Stimulated activated CD4-positive, alpha-beta T cell treated with anti-CD3 and anti-CD28 coated beads, TNF-alpha, amount 100 ng/mL, for 24 hours (primary cell): ENCODE data around the gene CEP85.
"Not testable (repeated sequence)": the region's sequence is repeated elsewhere in the genome, so short reads cannot be mapped to it uniquely, and the experiment has no call there.

ENCODE experiments used
- DNase-seq, 3 experiments: peaks; one replicate each; pipeline ENCODE4 v3.0.0-alpha.2; 2020; ENCODE audit warnings: low read depth in 3 of 3

The CEP85 gene

DNA sequence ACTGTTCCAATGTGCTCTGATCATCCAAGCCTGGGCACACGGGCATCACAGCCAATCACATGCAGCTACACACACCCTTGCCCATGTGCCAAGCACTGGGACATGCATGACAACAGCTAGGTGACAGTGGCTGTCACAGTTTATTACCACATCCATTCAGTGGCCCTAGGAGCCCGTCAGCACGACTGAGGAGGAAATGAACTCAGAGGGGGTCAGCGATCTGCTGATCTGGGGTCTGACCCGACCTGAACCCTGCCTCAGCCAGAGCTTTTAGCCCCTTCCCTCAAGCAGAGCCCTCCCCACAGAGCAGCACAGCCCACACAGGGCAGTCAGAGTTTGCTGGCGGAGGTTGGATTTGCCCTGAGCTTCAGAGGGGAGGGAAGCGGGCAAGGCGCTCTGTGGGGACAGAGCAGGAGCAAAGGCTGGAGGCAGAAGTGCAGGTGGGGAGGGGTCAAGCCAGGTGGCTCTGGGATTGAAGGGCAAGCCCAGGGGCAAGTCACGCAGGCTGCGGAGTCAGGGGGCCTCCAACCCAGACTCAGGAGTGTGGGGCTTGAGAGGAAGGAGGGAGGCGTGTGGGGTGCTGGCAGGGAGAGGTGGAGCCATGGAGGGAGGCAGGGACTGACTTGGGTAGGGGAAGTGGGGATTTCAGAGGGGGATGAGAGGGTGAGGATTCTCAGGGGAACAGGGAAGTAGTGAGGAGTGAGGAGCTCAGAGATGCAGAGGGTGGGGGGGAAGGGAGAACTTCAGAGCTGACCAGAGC is 56.3 kb downstream of the CEP85 start:
- no peak for DNase-seq

DNA sequence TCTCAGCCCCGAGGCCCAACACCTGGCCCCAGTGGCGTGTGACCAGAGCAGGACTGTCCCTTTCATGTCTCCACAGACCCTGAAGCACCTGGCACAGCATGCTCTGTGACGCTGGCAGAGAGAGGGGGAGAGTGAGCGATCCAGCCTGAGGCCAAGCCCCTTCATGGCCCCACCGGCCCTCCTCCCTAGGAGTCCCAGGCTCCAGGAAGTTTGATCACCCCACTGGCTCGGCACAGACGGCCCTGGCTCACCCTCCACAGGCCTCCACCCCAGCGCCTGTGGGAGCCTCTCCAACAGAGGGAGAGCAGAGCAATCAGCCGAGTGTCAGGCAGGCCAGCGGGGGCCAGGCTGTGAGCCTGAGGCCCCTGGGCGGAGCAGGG is 56.9 kb downstream of the CEP85 start:
- DNase-seq, result no peak

DNA sequence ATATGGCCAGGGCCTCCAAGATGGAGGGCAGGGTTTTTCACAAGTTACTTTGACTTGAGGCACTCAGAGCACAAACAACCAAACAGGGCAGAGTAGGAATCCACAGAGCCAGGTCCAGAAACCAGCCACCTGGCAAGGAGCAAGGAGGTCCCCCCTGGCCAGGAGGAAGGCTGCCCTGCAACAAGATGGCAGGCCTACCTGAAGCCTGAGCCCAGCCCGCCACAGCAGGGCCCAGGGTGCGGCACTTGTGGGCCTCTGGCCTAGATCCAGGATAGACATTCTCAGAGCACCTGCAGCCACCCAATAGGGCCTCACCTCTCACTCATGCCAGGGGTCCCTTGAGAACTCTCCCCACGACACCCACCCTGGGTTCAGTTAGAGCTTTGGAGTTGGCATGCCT is 57.4 kb downstream of the CEP85 start:
- no peak for DNase-seq

- DNase-seq, result no peak
Observed at GRCh38 chr1:26291939-26292338, 57.9 kb downstream of the CEP85 start.

- DNase-seq, result not testable (repeated sequence)
Observed at GRCh38 chr1:26292735-26293134, 58.7 kb downstream of the CEP85 start.

DNA sequence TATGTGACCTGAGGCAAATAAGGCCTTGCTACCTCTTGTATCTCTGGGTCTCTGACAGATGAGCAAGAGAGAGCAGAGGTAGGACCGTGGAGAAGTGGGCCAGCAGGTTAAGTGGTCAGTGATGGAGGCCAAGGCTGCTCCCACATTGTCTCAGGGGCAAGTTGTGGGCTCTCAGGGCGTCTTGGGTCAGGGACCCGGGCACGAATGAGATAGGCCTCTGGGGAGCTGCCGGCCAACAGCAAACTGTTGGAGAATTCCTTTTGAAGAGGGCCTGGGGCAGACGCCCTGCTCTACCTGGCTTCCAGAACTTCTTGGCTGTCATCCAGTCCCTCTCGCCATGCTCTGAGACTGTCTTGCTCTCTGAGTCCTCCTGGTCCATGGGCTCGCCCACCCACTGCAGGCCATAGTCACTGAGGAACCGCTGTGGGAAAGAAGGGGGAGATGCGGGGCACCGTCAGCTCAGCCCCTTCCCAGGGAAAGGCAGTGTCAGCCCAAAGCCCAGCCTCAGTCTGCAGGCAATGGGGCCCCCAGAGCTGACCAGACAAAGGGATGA is 60.0 kb downstream of the CEP85 start:
- no peak for DNase-seq

- no peak for DNase-seq
Observed at GRCh38 chr1:26295194-26296138, 61.5 kb downstream of the CEP85 start.

GRCh38 chr1:26296340-26297056 is 62.5 kb downstream of the CEP85 start:
- no peak for DNase-seq

DNA sequence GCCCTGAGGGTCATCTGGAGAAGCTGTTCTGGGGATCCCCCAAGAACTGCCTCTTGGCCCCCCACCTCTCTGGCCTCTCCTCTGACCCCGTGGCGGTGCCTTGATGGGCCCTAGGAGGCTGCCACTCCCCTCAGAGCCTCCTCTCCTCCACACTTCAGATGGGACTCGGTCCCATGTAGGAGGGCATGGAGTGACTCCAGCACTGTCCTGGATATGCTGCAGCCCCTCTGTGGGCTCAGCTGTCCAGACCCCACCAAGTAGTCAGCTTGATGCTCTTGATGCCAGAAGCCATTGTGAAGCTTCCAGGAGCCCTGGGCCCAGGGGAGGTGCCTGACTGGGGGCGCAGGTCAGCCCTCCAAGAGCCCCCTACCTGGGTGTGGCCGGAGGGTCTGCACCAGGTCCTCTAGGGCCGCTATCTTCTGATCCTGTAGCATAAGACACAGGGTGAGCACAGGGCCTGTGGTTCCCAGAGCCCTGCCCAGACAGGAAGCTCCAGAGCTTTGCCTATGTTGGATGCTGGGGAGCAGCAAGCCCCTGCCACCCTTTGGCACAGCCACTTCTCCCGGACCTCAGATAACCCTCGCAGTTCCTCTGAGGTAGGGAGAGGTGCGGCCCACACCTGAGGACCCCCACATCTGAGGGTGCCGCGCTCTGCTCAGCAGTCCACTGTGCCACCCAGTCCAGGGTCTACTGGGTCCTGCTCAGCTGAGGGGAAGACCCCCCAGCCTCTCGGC is 63.2 kb downstream of the CEP85 start:
- DNase-seq, result no peak

DNA sequence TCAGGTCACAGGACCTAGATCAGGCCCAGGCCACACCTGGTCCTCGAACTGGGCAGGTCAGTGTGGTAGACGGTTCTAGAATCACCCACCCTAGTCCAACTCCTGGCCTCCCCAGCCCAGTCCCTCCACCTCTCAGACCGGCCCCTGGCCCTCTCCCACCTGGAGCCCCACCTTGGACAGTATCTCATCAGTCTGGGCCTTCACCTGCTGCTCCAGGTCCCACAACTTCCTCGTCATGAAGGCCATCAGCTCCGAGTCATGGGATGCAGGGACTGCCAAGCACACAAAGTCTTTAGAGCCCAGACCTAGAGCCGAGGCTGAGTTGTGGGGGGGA is 63.8 kb downstream of the CEP85 start:
- DNase-seq, result no peak

DNA sequence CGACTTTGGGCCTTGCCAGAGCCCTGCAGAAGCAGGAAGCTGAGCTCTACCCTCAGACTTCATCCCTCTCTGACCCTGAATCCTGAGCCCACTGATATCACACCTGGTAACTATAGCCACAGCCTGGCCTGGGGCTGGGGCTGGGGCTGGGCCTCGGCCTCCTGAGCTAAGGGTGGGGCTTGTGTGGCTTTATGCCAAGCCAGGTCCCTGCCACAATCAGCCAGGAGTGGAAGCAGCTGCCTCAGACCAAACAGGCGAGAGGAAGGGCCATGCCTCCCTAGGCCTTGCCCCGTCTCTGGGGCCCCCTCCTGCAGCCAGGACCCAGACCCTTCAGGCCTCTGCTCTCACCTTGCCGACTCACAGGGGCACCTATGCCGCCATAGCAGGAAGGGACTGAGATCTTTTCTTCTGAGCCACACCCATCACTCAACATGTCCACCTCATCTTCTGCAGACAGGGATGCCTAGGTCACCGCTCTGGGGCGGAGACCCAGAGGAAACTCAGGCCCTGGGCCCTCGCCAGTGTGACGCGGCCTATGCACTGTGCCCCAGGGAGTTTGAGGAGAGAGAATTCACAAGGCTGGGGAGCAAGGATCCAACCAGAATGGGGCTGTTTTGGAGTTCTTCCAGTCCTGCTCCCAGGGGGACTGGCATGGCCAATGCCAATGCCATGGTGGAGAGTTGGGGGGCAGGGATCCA is 66.7 kb downstream of the CEP85 start:
- DNase-seq, result no peak

DNA sequence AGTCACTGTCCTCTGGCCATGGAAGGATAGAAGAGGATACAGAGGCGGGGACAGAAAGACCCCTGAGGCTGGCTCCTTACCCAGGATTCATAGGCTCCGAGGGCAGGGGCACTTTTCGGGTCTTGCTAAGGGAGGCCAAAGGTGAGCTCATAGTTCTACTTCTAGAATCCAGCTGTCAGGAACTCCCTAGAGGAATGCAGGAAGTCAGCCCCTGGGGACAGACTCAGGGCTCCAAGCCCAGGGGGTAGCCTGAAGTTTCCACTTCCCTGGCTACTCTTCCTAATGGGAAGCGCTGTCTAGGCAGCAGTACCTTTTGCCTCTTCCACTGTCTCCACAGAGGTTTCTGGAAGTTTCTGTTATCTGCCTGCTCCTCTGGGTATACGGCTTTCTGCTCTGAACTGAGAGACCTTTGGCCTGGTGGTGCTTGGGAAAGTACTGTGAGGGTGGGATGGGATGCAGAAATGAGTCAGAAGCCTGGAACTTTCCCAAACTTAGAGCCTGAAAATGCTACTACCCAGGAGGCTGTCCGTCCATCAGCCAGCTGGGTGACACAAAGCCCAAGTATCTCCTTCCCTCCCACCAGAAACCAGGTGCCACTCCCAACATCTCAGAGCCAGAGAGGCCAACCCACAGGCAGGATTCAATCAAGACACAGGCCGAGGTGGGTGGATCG is 68.9 kb downstream of the CEP85 start:
- DNase-seq, result no peak

GRCh38 chr1:26305667-26306289 is 71.8 kb downstream of the CEP85 start:
- no peak for DNase-seq

DNA sequence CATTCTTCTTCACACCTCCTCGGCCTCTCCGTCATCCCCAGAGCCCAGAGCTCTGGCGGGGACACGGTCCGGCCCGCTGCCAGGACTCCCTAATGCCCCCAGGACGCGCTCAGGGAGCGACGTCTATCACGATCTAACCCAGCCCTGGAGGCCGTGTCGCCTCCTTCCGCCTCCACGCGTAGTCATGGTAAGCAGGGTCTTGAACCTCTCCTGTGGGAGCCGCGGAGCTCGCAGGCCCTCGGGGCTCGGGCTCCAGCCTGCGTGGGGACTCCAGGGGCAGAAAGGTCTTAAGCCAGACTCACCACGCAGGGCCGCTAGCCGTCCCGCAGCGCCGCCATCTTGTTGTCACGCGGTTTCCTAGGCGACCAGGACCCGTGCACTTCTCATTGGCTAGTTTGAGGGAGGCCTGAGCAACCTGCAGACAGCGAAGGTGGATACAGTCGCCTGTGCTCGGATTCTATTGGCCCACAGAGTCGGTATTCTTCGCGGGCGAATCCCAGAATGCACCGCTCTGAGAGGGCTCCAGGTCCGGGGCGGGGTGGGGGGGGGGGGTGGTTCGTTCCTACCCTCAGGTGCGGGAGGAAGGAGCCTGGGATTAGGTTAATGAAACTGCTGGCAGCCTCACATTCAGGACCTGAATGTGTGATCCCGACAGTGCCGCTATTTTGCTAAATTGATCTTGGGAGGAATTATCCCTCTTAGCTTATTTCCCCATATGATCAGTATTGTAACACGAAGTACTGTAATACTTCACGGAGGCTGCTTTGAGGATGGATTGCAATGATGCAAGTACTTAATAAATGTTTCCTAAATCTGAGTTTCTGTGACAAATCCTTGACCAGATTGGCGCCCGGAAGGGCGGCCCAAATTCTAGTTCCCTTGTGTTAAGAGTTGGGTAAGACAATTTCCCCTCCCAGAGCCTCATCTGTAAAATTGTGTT is 72.6 kb downstream of the CEP85 start, which contains the start of gene UBXN11:
Gene UBXN11 (minus strand): TSS at position 347 of the 940 bp plus-strand sequence. CDS start 3,753 bp downstream, outside the sequence.
- peak; percentile 84 to 92 (median 89) for DNase-seq

DNA sequence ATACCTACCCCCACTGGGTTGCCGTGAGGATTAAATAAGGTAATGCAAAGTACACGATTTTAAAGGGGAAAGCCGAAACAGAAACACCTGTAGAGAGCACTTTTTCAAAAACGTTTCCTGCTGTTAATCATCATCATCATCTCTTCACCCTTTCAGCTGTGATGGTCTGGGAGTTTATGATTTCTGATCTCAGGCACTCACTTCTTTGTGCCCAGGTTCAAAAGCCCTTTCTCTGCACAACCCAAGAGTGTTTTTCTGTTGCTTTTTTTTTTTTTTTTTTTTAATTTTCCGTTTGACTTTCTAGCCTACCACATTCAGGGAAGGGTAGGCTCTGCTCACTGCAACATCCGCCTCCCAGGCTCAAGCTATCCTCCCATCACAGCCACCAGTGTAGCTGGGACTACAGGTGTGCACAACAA is 73.4 kb downstream of the CEP85 start:
- no peak for DNase-seq

DNA sequence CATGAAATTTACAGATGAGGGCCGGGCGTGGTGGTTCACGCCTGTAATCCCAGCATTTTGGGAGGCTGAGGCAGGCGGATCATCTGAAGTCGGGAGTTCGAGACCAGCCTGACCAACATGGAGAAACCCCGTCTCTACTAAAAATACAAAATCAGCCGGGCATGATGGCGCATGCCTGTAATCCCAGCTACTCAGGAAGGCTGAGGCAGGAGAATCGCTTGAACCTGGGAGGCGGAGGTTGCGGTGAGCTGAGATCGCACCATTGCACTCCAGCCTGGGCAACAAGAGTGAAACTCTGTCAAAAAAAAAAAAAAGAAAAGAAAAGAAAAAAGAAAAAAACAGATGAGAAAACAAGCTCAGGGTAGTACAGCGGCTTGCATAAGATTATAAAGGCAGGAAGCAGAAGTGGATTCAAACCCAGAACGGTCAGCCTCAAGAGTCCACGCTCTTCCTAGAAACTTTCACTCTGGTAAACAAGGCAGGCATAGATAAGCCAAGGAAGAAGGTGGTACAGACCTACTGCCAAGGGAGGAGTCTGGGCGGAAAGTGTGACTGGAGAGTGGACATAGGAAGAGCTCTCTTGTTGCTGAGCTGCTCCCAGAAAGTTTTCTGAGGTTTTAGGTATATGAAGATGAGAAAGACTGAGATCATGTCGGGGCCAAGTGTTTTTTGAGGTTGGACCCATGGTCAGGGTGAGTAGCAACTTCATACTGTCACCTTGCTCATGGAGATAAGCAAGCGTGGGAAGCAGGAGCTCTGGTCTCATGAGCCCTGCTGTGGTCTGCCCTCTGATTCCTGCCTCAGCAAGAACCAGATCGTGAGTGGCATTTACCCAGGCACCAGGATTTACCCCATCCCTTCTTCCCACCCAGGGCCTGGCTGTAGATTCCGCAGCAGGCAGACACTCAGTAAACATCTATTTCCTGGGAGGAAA is 74.2 kb downstream of the CEP85 start:
- DNase-seq, result not testable (repeated sequence)

DNA sequence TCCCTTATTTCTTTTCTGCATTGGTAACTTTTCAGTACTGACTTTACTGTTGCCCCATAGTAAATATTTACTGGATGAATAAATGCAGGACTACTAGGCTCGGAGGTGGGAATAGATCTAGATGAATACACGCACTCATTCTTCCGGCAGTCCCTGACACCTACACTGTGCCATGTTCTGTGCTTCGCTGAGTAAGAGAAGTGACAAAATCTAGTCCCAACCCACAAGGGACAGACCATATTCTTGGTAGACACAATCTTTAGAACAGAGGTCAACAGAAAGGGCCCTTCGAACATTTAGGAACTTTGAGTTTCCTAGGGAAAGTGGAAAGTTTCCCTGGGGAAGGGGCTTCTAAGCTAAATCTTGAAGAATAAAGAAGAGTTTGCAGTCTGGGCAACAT is 80.5 kb downstream of the CEP85 start:
- DNase-seq, result no peak
